ENCODE results near the gene SPTLC3.

The SPTLC3 gene

DNA sequence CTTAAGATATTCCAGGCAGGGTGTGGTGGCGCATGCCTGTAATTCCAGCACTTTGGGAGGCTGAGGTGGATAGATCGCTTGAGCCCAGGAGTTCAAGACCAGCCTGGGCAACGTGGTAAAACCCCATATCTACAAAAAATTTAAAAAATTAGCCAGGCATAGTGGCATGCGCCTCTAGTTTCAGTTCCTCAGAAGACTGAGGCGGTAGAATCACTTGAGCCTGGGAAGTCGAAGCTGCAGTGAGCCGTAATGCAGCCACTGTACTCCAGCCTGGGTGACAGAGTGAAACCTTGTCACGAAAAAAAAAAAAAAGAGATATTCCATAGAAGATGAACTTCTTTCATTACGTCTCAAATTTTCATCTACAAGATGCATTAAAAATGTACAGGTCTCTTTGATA lies 165.6 kb downstream of the SPTLC3 start:
- Histone ChIP-seq H3K9me3 (ENCODE audit: low read length) (no peaks in the 10 kb centered on the region), H3K27me3 (ENCODE audit: control insufficient read depth in 1 of 2, insufficient read depth in 2 of 2, low read length in 2 of 2) (no peaks in the 10 kb centered on the region), H3K9ac (ENCODE audit: low read length) (no peak overlapping the region), H3K36me3 (ENCODE audit: insufficient read depth, low read length) (no peaks in the 10 kb centered on the region), H3K4me1 (ENCODE audit: insufficient read depth, low read length) (no peaks in the 10 kb centered on the region), H3K4me3 (ENCODE audit: low read depth in 1 of 2, low read length in 2 of 2) (no peak overlapping the region), H3K27ac (ENCODE audit: low read depth, low read length) (no peak overlapping the region)

DNA sequence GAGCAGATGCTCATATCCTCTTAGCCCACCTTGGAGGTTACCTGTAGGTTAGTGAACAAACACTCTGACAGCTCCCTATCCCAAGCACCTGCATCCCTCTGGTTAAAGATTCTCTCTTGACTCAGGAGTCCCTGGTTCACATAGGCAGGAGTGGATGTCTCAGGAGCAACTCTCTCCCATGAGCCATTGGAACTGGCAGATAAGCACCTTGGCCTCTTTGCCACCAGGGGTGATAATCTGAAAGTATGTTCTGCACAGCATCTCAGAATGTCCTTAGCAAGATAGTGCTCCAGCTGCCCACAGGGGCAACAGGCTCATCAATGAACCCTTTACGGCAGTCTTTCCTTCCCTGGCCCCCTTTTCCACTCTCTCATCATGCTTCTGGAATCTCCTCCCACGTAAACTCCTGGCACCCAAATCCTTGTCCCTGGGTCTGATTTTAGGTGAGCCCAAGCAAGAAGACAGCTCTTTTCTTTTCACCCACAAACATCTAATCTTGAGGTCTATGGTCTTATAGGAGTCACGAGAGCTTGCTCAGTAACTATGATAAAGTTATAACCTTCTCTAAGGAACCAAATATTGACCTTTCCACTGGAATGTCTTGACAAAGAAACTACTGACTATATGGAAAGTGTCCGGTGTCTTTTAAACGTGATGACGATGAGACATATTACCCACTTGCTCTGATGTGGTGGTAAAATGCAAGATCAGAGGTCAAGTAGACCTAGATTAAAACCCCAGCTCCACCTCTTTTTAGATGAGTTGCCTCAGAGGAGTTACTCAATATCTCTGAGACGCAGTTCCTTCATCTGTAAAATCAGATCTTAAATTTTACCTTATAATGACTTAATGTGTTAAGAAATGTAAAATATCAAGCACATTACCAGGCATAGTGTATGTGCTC lies 172.5 kb downstream of the SPTLC3 start:
- Histone ChIP-seq H3K4me1 (ENCODE audit: insufficient read depth, low read length) (no peaks in the 10 kb centered on the region), H3K9ac (ENCODE audit: low read length) (no peak overlapping the region), H3K27ac (ENCODE audit: low read depth, low read length) (no peak overlapping the region), H3K9me3 (ENCODE audit: low read length) (no peaks in the 10 kb centered on the region), H3K36me3 (ENCODE audit: insufficient read depth, low read length) (no peaks in the 10 kb centered on the region), H3K27me3 (ENCODE audit: control insufficient read depth in 1 of 2, insufficient read depth in 2 of 2, low read length in 2 of 2) (no peaks in the 10 kb centered on the region), H3K4me3 (ENCODE audit: low read depth in 1 of 2, low read length in 2 of 2) (no peak overlapping the region)

DNA sequence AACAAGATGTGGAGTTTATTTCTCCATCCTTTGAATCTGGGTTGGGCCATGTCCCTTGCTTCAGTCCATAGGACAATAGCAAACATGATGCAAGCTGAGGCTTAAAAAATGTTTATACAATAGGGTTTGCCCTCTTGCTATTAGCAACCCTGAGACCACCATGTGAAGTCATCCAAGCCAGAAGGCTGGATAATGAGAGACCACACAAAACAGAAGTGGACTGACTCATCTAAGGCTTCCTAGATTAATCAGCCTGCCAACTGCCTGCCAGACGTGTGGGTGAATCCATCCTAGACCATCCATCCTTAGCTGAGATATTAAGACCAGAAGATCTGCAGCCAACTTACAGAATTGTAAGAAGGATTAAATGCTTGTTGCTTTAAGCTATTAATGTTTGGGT lies 174.2 kb downstream of the SPTLC3 start:
- Histone ChIP-seq H3K36me3 (ENCODE audit: insufficient read depth, low read length) (no peaks in the 10 kb centered on the region), H3K27ac (ENCODE audit: low read depth, low read length) (no peak overlapping the region), H3K4me1 (ENCODE audit: insufficient read depth, low read length) (no peaks in the 10 kb centered on the region), H3K27me3 (ENCODE audit: control insufficient read depth in 1 of 2, insufficient read depth in 2 of 2, low read length in 2 of 2) (no peaks in the 10 kb centered on the region), H3K4me3 (ENCODE audit: low read depth in 1 of 2, low read length in 2 of 2) (no peak overlapping the region), H3K9me3 (ENCODE audit: low read length) (no peaks in the 10 kb centered on the region), H3K9ac (ENCODE audit: low read length) (no peak overlapping the region)

DNA sequence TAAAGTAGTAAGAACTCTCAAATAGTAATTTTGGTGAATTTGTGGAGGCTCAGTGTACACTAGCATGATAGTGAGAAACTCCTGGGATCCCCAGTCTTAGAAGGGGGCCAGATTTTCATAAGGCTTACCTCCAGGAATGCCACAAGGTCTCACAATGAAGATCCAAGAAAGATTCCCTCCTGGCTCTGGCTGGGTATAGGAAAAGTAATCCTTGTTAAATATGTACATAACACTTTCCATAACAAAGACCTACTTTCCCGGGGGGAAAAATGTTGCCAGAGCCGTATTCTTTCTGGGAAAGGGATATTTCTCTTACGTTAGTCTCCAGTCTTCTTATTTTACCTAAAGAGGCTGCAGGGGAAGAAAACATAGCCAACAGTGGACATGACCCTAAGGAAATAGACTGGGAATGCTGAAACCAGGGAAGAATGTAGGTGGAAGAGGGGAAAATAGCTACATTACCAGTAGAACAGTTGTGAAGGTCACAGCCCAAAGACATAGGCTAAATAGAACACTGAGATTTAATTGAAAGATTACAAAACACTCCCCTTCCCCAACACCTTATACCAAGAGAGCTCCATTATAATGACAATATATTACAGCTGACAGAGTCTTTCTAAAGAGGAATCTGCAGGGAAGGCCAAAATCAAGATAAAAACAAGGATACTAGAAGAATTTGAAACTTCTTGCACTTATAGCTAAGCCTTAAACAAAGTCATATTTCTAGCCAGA lies 177.4 kb downstream of the SPTLC3 start:
- Histone ChIP-seq H3K9ac (ENCODE audit: low read length) (no peak overlapping the region), H3K36me3 (ENCODE audit: insufficient read depth, low read length) (no peaks in the 10 kb centered on the region), H3K4me3 (ENCODE audit: low read depth in 1 of 2, low read length in 2 of 2) (no peak overlapping the region), H3K27me3 (ENCODE audit: control insufficient read depth in 1 of 2, insufficient read depth in 2 of 2, low read length in 2 of 2) (no peaks in the 10 kb centered on the region), H3K27ac (ENCODE audit: low read depth, low read length) (no peak overlapping the region), H3K9me3 (ENCODE audit: low read length) (no peaks in the 10 kb centered on the region), H3K4me1 (ENCODE audit: insufficient read depth, low read length) (no peaks in the 10 kb centered on the region)

DNA sequence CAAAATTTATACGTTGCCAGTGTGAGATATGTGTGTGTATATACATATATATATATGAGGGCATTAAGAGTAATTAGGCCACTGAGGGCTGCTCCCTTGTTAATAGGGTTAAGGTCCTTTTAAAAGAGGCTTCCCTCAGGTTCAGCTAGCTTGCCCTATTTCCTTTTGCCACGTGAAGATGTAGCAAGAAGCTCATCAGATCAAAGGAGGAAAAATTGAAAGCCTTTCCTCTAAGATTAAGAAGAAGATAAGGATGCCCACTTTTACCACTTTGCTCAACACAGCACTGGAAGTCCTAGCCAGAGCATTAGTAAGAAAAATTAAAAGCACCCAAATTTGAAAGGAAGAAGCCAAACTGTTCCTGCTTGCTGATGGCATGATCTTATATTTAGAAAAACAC lies 179.1 kb downstream of the SPTLC3 start:
- H3K4me1 ChIP-seq (ENCODE audit: insufficient read depth, low read length): no peaks in the 10 kb centered on the region
- H3K4me3 ChIP-seq (ENCODE audit: low read depth in 1 of 2, low read length in 2 of 2): no peak overlapping the region
- H3K36me3 ChIP-seq (ENCODE audit: insufficient read depth, low read length): no peaks in the 10 kb centered on the region
- H3K27me3 ChIP-seq (ENCODE audit: control insufficient read depth in 1 of 2, insufficient read depth in 2 of 2, low read length in 2 of 2): no peaks in the 10 kb centered on the region
- no peak overlapping the region for H3K27ac ChIP-seq (ENCODE audit: low read depth, low read length)
- H3K9me3 ChIP-seq (ENCODE audit: low read length): no peaks in the 10 kb centered on the region
- H3K9ac ChIP-seq (ENCODE audit: low read length): no peak overlapping the region

DNA sequence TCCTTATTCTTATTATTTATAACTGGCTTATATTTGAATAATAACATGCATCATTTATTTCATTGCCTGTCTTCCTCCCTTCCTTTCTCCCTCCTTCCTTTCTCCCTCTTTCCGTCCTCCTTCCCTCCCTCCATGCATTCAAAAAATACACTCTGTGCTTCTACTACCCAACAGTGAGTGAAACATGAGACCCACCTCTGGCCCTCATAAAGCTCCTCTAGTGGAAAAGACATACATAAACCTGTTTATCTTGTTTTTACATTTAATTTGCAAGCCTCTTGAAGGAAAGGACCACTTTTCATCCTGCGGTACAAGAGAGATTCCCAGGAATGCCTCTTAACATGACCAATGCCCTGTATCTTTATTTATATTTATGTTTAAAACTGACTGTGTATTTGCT lies 190.5 kb downstream of the SPTLC3 start:
- Histone ChIP-seq H3K4me3 (ENCODE audit: low read depth in 1 of 2, low read length in 2 of 2) (no peak overlapping the region), H3K27me3 (ENCODE audit: control insufficient read depth in 1 of 2, insufficient read depth in 2 of 2, low read length in 2 of 2) (no peaks in the 10 kb centered on the region), H3K4me1 (ENCODE audit: insufficient read depth, low read length) (no peaks in the 10 kb centered on the region), H3K36me3 (ENCODE audit: insufficient read depth, low read length) (no peaks in the 10 kb centered on the region), H3K27ac (ENCODE audit: low read depth, low read length) (no peak overlapping the region), H3K9ac (ENCODE audit: low read length) (no peak overlapping the region), H3K9me3 (ENCODE audit: low read length) (no peaks in the 10 kb centered on the region)

DNA sequence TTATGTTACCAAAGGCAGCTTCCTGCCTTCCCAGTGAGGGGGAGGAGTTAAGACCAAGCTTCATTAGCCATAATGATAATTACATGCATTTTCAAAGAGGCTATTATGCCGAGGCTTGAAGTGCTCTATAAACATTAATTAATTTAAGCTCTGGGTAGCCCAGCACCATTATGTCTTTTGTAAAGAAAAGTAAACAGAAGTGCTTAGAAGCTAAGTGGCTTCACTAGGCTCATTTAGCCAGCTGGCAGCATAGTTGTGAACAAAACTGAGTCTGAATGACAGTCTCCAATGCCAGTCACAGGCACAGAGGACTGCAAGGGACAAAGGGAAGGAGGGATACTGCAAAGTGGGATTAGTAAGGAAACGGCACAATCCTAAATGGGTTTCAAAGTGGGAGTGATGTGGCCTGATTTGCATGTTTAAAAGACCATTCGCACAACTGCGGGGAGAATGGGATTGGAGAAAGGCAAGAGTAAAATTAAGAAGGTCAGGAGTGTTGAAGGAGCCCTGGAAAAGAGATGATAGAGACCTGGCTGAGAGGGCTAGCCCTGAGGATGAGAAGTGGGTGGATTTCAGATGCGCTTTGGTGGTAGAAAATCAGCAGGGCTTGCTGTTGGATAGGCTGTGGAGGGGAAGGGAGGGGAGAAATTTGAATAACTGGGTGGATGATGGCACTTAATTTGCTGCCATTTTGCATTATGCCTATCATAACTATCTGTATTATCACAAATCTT lies 192.2 kb downstream of the SPTLC3 start:
- Histone ChIP-seq H3K27me3 (ENCODE audit: control insufficient read depth in 1 of 2, insufficient read depth in 2 of 2, low read length in 2 of 2) (no peaks in the 10 kb centered on the region), H3K27ac (ENCODE audit: low read depth, low read length) (no peak overlapping the region), H3K9ac (ENCODE audit: low read length) (no peak overlapping the region), H3K4me3 (ENCODE audit: low read depth in 1 of 2, low read length in 2 of 2) (no peak overlapping the region), H3K9me3 (ENCODE audit: low read length) (no peaks in the 10 kb centered on the region), H3K36me3 (ENCODE audit: insufficient read depth, low read length) (no peaks in the 10 kb centered on the region), H3K4me1 (ENCODE audit: insufficient read depth, low read length) (no peaks in the 10 kb centered on the region)

DNA sequence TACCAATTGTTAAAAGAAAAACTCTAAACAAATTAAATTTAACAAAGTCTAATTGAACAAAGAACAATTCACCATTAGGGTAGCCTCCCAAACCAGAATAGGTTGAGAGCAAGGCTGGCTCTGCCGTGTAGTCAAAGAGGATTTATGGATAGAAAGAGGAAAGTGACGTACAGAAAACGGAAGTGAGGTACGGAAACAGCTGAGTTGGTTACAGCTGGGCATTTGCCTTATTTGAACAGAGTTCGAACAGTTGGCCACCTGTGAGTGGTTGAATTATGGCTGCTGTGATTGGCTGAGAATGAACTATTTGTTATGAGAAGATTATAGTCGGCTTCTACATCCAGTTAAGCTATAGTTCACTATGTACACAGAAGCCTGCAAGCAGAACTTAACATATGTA lies 193.8 kb downstream of the SPTLC3 start:
- Histone ChIP-seq H3K4me3 (ENCODE audit: low read depth in 1 of 2, low read length in 2 of 2) (no peak overlapping the region), H3K27me3 (ENCODE audit: control insufficient read depth in 1 of 2, insufficient read depth in 2 of 2, low read length in 2 of 2) (no peaks in the 10 kb centered on the region), H3K36me3 (ENCODE audit: insufficient read depth, low read length) (no peaks in the 10 kb centered on the region), H3K9me3 (ENCODE audit: low read length) (no peaks in the 10 kb centered on the region), H3K4me1 (ENCODE audit: insufficient read depth, low read length) (no peaks in the 10 kb centered on the region), H3K9ac (ENCODE audit: low read length) (no peak overlapping the region), H3K27ac (ENCODE audit: low read depth, low read length) (no peak overlapping the region)

DNA sequence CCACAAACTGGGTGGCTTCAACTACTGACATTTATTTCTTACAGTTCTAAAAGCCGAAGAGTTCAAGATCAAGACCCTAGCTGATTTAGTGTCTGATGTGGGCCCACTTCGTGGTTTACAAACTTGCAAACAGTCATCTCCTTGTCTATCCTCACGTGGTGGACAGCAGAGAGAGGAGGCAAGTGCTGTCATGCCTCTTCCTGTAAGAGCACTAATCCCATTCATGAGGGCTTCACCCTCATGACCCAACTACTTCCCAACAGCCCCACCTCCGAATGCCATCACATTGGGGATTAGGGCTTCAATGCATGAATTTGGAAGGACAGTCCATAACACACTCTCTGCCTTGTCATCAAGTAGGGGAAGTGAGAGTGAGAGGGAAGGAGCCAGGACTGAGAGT lies 196.7 kb downstream of the SPTLC3 start:
- Histone ChIP-seq H3K4me3 (ENCODE audit: low read depth in 1 of 2, low read length in 2 of 2) (no peak overlapping the region), H3K27ac (ENCODE audit: low read depth, low read length) (no peak overlapping the region), H3K36me3 (ENCODE audit: insufficient read depth, low read length) (no peaks in the 10 kb centered on the region), H3K27me3 (ENCODE audit: control insufficient read depth in 1 of 2, insufficient read depth in 2 of 2, low read length in 2 of 2) (no peaks in the 10 kb centered on the region), H3K9ac (ENCODE audit: low read length) (no peak overlapping the region), H3K9me3 (ENCODE audit: low read length) (no peaks in the 10 kb centered on the region), H3K4me1 (ENCODE audit: insufficient read depth, low read length) (no peaks in the 10 kb centered on the region)

DNA sequence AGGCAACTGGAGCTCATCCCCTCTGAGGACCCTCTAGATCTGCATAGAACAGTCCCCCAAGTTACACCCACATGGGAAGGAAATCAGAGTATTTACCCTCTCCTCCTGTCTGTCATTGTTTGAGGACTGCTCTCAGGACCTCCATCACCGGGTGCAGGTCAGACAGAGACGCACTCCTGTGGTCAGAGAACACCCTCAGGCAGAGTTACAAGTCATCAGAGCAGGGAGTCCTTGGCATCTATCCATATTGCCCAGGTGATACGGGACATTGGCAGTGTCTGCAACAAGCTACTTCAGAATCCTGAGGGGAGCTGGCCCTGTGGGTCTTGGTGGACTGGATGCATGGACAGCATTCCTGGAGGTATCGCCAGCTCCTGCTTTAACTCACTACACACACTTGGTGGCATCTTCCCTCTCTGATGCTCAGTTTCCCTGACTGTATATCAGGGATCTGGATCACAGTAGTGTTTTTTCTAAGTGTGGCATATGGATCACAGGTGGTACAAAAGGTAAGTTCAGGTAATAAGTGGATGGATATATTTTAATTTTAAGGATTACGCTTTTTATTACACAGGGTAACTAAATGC lies 197.2 kb downstream of the SPTLC3 start:
- no peaks in the 10 kb centered on the region for H3K9me3 ChIP-seq (ENCODE audit: low read length)
- no peak overlapping the region for H3K9ac ChIP-seq (ENCODE audit: low read length)
- H3K4me3 ChIP-seq (ENCODE audit: low read depth in 1 of 2, low read length in 2 of 2): no peak overlapping the region
- no peaks in the 10 kb centered on the region for H3K36me3 ChIP-seq (ENCODE audit: insufficient read depth, low read length)
- no peak overlapping the region for H3K27ac ChIP-seq (ENCODE audit: low read depth, low read length)
- no peaks in the 10 kb centered on the region for H3K4me1 ChIP-seq (ENCODE audit: insufficient read depth, low read length)
- H3K27me3 ChIP-seq (ENCODE audit: control insufficient read depth in 1 of 2, insufficient read depth in 2 of 2, low read length in 2 of 2): no peaks in the 10 kb centered on the region

DNA sequence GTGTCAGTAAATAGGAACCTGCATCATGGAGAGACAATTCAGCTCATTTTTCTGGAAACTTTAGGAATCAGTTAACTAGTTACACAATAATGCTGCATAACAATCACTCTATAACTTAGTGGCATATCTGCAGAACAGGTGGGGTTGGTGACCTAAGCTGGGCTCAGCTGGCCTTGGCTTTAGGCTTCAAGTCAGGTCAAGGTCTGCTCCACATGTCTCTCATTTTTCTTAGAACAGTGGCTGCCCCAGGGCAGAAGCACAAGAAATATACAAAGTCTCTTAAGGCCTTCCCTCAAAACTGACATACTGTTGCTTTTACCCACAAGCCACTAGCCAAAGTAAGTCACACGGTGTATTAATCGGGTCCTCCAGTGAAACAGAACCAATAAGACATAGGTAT lies 198.2 kb downstream of the SPTLC3 start:
- H3K27ac ChIP-seq (ENCODE audit: low read depth, low read length): no peak overlapping the region
- H3K36me3 ChIP-seq (ENCODE audit: insufficient read depth, low read length): no peaks in the 10 kb centered on the region
- H3K4me1 ChIP-seq (ENCODE audit: insufficient read depth, low read length): no peaks in the 10 kb centered on the region
- H3K9me3 ChIP-seq (ENCODE audit: low read length): no peaks in the 10 kb centered on the region
- H3K27me3 ChIP-seq (ENCODE audit: control insufficient read depth in 1 of 2, insufficient read depth in 2 of 2, low read length in 2 of 2): no peaks in the 10 kb centered on the region
- no peak overlapping the region for H3K4me3 ChIP-seq (ENCODE audit: low read depth in 1 of 2, low read length in 2 of 2)
- no peak overlapping the region for H3K9ac ChIP-seq (ENCODE audit: low read length)

All from muscle layer of colon (tissue), 2 donors.